SU-DHL-6 (cell line): Measurements from ENCODE around the gene NOG.

Experiments
- CTCF ChIP-seq: fragments of 200-600 bp; sonication (generic); IDR thresholded peaks from one replicate; pipeline ENCODE4 v1.5.1; 2017; ENCODE audit warnings: antibody characterized with exemption, mild to moderate bottlenecking, low read length, moderate library complexity; ENCODE audit not compliant: insufficient read depth, poor library complexity, severe bottlenecking
- EZH2phosphoT487 ChIP-seq: fragments of 200-600 bp; sonication (generic), shearing (Covaris generic); conservative IDR thresholded peaks from 2 replicates; pipeline ENCODE4 v1.6.1; 2018; ENCODE audit warnings: mild to moderate bottlenecking, antibody characterized with exemption, low read length, moderate library complexity, mixed read lengths

GRCh38 chr17:56616239-56616638 is 22.7 kb downstream of the NOG start:
- TF ChIP-seq CTCF (no peak), EZH2phosphoT487 (no peak)
